ENCODE results near the gene PAPPA.

DNA sequence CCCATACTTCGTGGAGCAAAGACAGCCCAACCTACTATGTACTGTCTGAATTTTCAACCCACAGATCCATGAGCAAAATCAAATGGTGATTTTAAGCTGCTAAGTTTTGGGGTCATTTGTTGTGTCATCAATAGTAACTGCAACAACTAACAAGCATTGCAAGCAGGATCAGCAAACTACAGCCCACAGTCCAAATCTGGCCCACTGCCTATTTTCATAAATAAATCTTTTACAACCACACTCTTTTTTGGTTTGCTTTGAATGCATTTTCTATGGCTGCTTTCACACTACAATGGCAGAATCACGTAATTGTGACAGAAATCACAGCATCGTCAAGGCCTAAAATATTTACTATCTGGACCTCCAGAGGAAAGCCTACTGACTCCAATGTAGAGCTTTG lies 296.4 kb downstream of the PAPPA start:
- TF ChIP-seq POLR2AphosphoS5 (IDR thresholded peaks at IDR 0.05; ENCODE audit: low read depth, low read length): no peak
- TF ChIP-seq CTCF (IDR thresholded peaks at IDR 0.05 in 2 of 3, conservative IDR thresholded peaks at IDR 0.05 in 1 of 3; ENCODE audit: borderline replicate concordance in 1 of 3, insufficient read depth in 1 of 3, low read depth in 2 of 3, low read length in 2 of 3): no peak
- TF ChIP-seq EZH2 (IDR thresholded peaks at IDR 0.05): no peak
- TF ChIP-seq POLR2A (IDR thresholded peaks at IDR 0.05; ENCODE audit: borderline replicate concordance, extremely low read depth, insufficient read depth, insufficient read length): no peak
- no peak for TF ChIP-seq CEBPB (IDR thresholded peaks at IDR 0.05; ENCODE audit: low read depth)
- no peak for TF ChIP-seq FOSL1 (IDR thresholded peaks at IDR 0.05; ENCODE audit: low read depth)
- TF ChIP-seq RAD21 (IDR thresholded peaks at IDR 0.05; ENCODE audit: low read depth): no peak
